Activated naive CD4-positive, alpha-beta T cell treated with anti-CD3 and anti-CD28 coated beads, Interleukin-2, amount 10 ng/mL, durations not matched to agents 7 days and 5 days (primary cell): ENCODE results near the gene SPINK4.
A peak's percentile ranks its signal among the peaks of the same experiment; 100 is the strongest.

Experiments
- CTCF ChIA-PET: fragments of 350-600 bp; sonication (Branson Sonifier 250); formaldehyde crosslinking; loops from one replicate; lab custom pipeline; 2021; ENCODE audit warnings: antibody characterized with exemption; lab: Charles Lee
- DNase-seq: peaks from one replicate; pipeline ENCODE4 v3.0.0-alpha.2; 2020
- H3K27ac Mint-ChIP-seq: one replicate; pipeline ENCODE4 v1.8.0; 2021; ENCODE audit warnings: mild to moderate bottlenecking, moderate library complexity, mixed read lengths
- H3K27me3 Mint-ChIP-seq: one replicate; pipeline ENCODE4 v1.8.0; 2021; ENCODE audit warnings: mild to moderate bottlenecking, mixed read lengths
- H3K36me3 Mint-ChIP-seq: one replicate; pipeline ENCODE4 v1.8.0; 2021; ENCODE audit warnings: mixed read lengths
- H3K4me1 Mint-ChIP-seq: one replicate; pipeline ENCODE4 v1.8.0; 2021; ENCODE audit warnings: mixed read lengths
- H3K4me3 Mint-ChIP-seq: one replicate; pipeline ENCODE4 v1.8.0; 2021; ENCODE audit warnings: mild to moderate bottlenecking, moderate library complexity, mixed read lengths
- H3K9me3 Mint-ChIP-seq: one replicate; pipeline ENCODE4 v1.8.0; 2021; ENCODE audit warnings: mixed read lengths

SPINK4 gene

GRCh38 chr9:33239921-33240320 is at the start of gene SPINK4:
SPINK4 (plus strand) TSS chr9:33240167; CDS start chr9:33240209, 42 bp downstream.
- H3K27ac Mint-ChIP-seq: no peak within 1 kb of the TSS
- CTCF ChIA-PET: interaction anchor here (1.2 to 1.4 kb wide), 2 partner anchors 9 to 14 kb away, joined by 3 to 8 read pairs; no protein-coding TSS in a partner anchor
- H3K4me3 Mint-ChIP-seq: no peak within 1 kb of the TSS
- peaks cover 37% of the 10 kb centered on the region for H3K27me3 Mint-ChIP-seq
- no peaks in the 10 kb centered on the region for H3K9me3 Mint-ChIP-seq
- H3K4me1 Mint-ChIP-seq: peaks cover 2% of the 10 kb centered on the region
- DNase-seq: no peak
- no peaks in the 10 kb centered on the region for H3K36me3 Mint-ChIP-seq

- DNase-seq: no peak
- no peak overlapping the region for H3K27ac Mint-ChIP-seq
- H3K4me3 Mint-ChIP-seq: no peak overlapping the region
- peaks cover 33% of the 10 kb centered on the region for H3K27me3 Mint-ChIP-seq
- H3K36me3 Mint-ChIP-seq: no peaks in the 10 kb centered on the region
- CTCF ChIA-PET: interaction anchor here (0.7 to 1.5 kb wide), 3 partner anchors 12 to 34 kb away, joined by 3 to 4 read pairs (median 3); no protein-coding TSS in a partner anchor
- H3K4me1 Mint-ChIP-seq: no peaks in the 10 kb centered on the region
- H3K9me3 Mint-ChIP-seq: no peaks in the 10 kb centered on the region
Measured at GRCh38 chr9:33192493-33193255, 47.3 kb upstream of the SPINK4 start.

GRCh38 chr9:33193818-33194217 is 46.1 kb upstream of the SPINK4 start:
- no peak overlapping the region for H3K27ac Mint-ChIP-seq
- H3K9me3 Mint-ChIP-seq: no peaks in the 10 kb centered on the region
- H3K4me1 Mint-ChIP-seq: no peaks in the 10 kb centered on the region
- H3K36me3 Mint-ChIP-seq: no peaks in the 10 kb centered on the region
- no peak for DNase-seq
- H3K4me3 Mint-ChIP-seq: no peak overlapping the region
- CTCF ChIA-PET: no interaction called here
- peaks cover 30% of the 10 kb centered on the region for H3K27me3 Mint-ChIP-seq

- H3K27ac Mint-ChIP-seq: no peak overlapping the region
- DNase-seq: no peak
- no peaks in the 10 kb centered on the region for H3K9me3 Mint-ChIP-seq
- CTCF ChIA-PET: no interaction called here
- no peaks in the 10 kb centered on the region for H3K36me3 Mint-ChIP-seq
- H3K27me3 Mint-ChIP-seq: peaks cover 28% of the 10 kb centered on the region
- H3K4me3 Mint-ChIP-seq: no peak overlapping the region
- no peaks in the 10 kb centered on the region for H3K4me1 Mint-ChIP-seq
Measured at GRCh38 chr9:33196736-33197135, 43.2 kb upstream of the SPINK4 start.

- CTCF ChIA-PET: no interaction called here
- no peak for DNase-seq
- Mint-ChIP-seq H3K27me3 (peaks cover 27% of the 10 kb centered on the region), H3K27ac (no peak overlapping the region), H3K4me1 (peaks cover 8% of the 10 kb centered on the region), H3K4me3 (no peak overlapping the region), H3K9me3 (no peaks in the 10 kb centered on the region), H3K36me3 (no peaks in the 10 kb centered on the region)
Measured at GRCh38 chr9:33197279-33198152, 42.5 kb upstream of the SPINK4 start.

GRCh38 chr9:33198165-33198564 is 41.8 kb upstream of the SPINK4 start:
- H3K27ac Mint-ChIP-seq: no peak overlapping the region
- no peaks in the 10 kb centered on the region for H3K9me3 Mint-ChIP-seq
- H3K4me3 Mint-ChIP-seq: no peak overlapping the region
- H3K27me3 Mint-ChIP-seq: peaks cover 34% of the 10 kb centered on the region
- no peak for DNase-seq
- no peaks in the 10 kb centered on the region for H3K36me3 Mint-ChIP-seq
- peaks cover 14% of the 10 kb centered on the region for H3K4me1 Mint-ChIP-seq
- CTCF ChIA-PET: no interaction called here

GRCh38 chr9:33202018-33202417 is 37.9 kb upstream of the SPINK4 start:
- CTCF ChIA-PET: interaction anchor here (1.2 to 1.3 kb wide), 2 partner anchors 11 to 59 kb away, joined by 3 read pairs; no protein-coding TSS in a partner anchor
- Mint-ChIP-seq H3K27ac (no peak overlapping the region), H3K9me3 (no peaks in the 10 kb centered on the region), H3K4me1 (peaks cover 16% of the 10 kb centered on the region), H3K36me3 (no peaks in the 10 kb centered on the region), H3K27me3 (peaks cover 51% of the 10 kb centered on the region), H3K4me3 (no peak overlapping the region)
- no peak for DNase-seq

- H3K4me3 Mint-ChIP-seq: no peak overlapping the region
- no peaks in the 10 kb centered on the region for H3K36me3 Mint-ChIP-seq
- H3K4me1 Mint-ChIP-seq: peaks cover 16% of the 10 kb centered on the region
- DNase-seq: peak; percentile 66
- no peaks in the 10 kb centered on the region for H3K9me3 Mint-ChIP-seq
- peaks cover 54% of the 10 kb centered on the region for H3K27me3 Mint-ChIP-seq
- H3K27ac Mint-ChIP-seq: peak overlapping the region; percentile 38
- CTCF ChIA-PET: interaction anchor here (0.9 to 1.7 kb wide), 4 partner anchors 11 to 60 kb away, joined by 3 to 5 read pairs (median 3); no protein-coding TSS in a partner anchor
Measured at GRCh38 chr9:33202552-33203201, 37.3 kb upstream of the SPINK4 start.

- H3K9me3 Mint-ChIP-seq: no peaks in the 10 kb centered on the region
- no peak overlapping the region for H3K27ac Mint-ChIP-seq
- peaks cover 3% of the 10 kb centered on the region for H3K4me1 Mint-ChIP-seq
- no peak overlapping the region for H3K4me3 Mint-ChIP-seq
- CTCF ChIA-PET: no interaction called here
- H3K36me3 Mint-ChIP-seq: no peaks in the 10 kb centered on the region
- peaks cover 29% of the 10 kb centered on the region for H3K27me3 Mint-ChIP-seq
- no peak for DNase-seq
Measured at GRCh38 chr9:33209394-33209793, 30.6 kb upstream of the SPINK4 start.

GRCh38 chr9:33210006-33210715 is 29.8 kb upstream of the SPINK4 start:
- DNase-seq: no peak
- CTCF ChIA-PET: no interaction called here
- Mint-ChIP-seq H3K27me3 (peaks cover 34% of the 10 kb centered on the region), H3K9me3 (no peaks in the 10 kb centered on the region), H3K36me3 (no peaks in the 10 kb centered on the region), H3K4me1 (peaks cover 3% of the 10 kb centered on the region), H3K27ac (no peak overlapping the region), H3K4me3 (no peak overlapping the region)

- CTCF ChIA-PET: interaction anchor here (0.5 to 2.0 kb wide), 2 partner anchors 14 to 35 kb away, joined by 3 to 5 read pairs; no protein-coding TSS in a partner anchor
- no peak for DNase-seq
Measured at GRCh38 chr9:33211695-33212393, 28.1 kb upstream of the SPINK4 start.

GRCh38 chr9:33220681-33221567 is 19.0 kb upstream of the SPINK4 start:
- H3K36me3 Mint-ChIP-seq: no peaks in the 10 kb centered on the region

More at GRCh38 chr9:33211695-33212393, 28.1 kb upstream of the SPINK4 start:
- Mint-ChIP-seq H3K27me3 (peaks cover 33% of the 10 kb centered on the region), H3K4me1 (peaks cover 3% of the 10 kb centered on the region), H3K9me3 (no peaks in the 10 kb centered on the region), H3K4me3 (no peak overlapping the region), H3K27ac (no peak overlapping the region), H3K36me3 (no peaks in the 10 kb centered on the region)

More at GRCh38 chr9:33220681-33221567, 19.0 kb upstream of the SPINK4 start:
- no peak for DNase-seq
- Mint-ChIP-seq H3K4me3 (no peak overlapping the region), H3K27ac (no peak overlapping the region), H3K4me1 (peaks cover 31% of the 10 kb centered on the region), H3K9me3 (no peaks in the 10 kb centered on the region), H3K27me3 (peaks cover 37% of the 10 kb centered on the region)
- CTCF ChIA-PET: no interaction called here
